Spleen (tissue), 7 donors: Measurements from ENCODE around the gene CBFA2T2.

Experiments
- CTCF ChIP-seq, 11 experiments: fragments of 200-600 bp in 7 of 11; fragments of 450-650 bp in 4 of 11; sonication (generic) in 4 of 11; IDR thresholded peaks in 8 of 11; conservative IDR thresholded peaks in 3 of 11; 1 replicate in 7 of 11; 2 replicates in 4 of 11; pipeline versions ENCODE4 v1.4.0 to v1.8.0; 2016 to 2021; ENCODE audit warnings: antibody characterized with exemption in 11 of 11, inconsistent platforms in 4 of 11, mild to moderate bottlenecking in 1 of 11
- POLR2A ChIP-seq, 3 donors: fragments of 450-650 bp; IDR thresholded peaks; one replicate each; pipeline ENCODE4 v1.5.1; 2017; ENCODE audit warnings: antibody characterized with exemption in 3 of 3, mild to moderate bottlenecking in 1 of 3
- POLR2AphosphoS5 ChIP-seq, 3 donors: sonication (generic); formaldehyde crosslinking; IDR thresholded peaks; one replicate each; pipeline ENCODE4 v1.5.1; 2017; ENCODE audit warnings: antibody characterized with exemption in 3 of 3
- donor health status: DM: no; HTN: no; CAD: no; lungs with moderate emphysema.
- donor health status: DM: no; HTN: no; CAD: no.
- donor health status: DM: no; HTN: no; CAD: no.

- no peak for TF ChIP-seq CTCF (IDR thresholded peaks at IDR 0.05 in 8 of 11, conservative IDR thresholded peaks at IDR 0.05 in 3 of 11)
- no peak for TF ChIP-seq POLR2AphosphoS5 (IDR thresholded peaks at IDR 0.05)
- TF ChIP-seq POLR2A (IDR thresholded peaks at IDR 0.05): no peak
Observed at GRCh38 chr20:33566781-33567603, 77.1 kb downstream of the CBFA2T2 start.
